Mesothelial cell of epicardium (in vitro differentiated cells): ENCODE data around the gene MRPL37. TPM values are rescaled to one million over a fixed set of nuclear protein-coding genes. Genes with fewer than 3 reads are reported as not detected.

Experiments used
- DNase-seq, 2 experiments: peaks; one replicate each; pipeline ENCODE4 v3.0.0; 2021; ENCODE audit warnings: low spot score in 2 of 2; ENCODE audit not compliant: unreplicated experiment in 2 of 2
- H3K27ac Mint-ChIP-seq: 2 replicates; pipeline ENCODE4 v1.8.0; 2021; ENCODE audit warnings: mixed read lengths
- H3K27me3 Mint-ChIP-seq: 2 replicates; pipeline ENCODE4 v1.8.0; 2021; ENCODE audit warnings: low read depth, mixed read lengths
- H3K36me3 Mint-ChIP-seq: 2 replicates; pipeline ENCODE4 v1.8.0; 2021; ENCODE audit warnings: mixed read lengths
- H3K4me1 Mint-ChIP-seq: 2 replicates; pipeline ENCODE4 v1.8.0; 2021; ENCODE audit warnings: mixed read lengths
- H3K4me3 Mint-ChIP-seq: 2 replicates; pipeline ENCODE4 v1.8.0; 2021; ENCODE audit warnings: mild to moderate bottlenecking, moderate library complexity, mixed read lengths
- H3K9me3 Mint-ChIP-seq: 2 replicates; pipeline ENCODE4 v1.8.0; 2021; ENCODE audit warnings: mixed read lengths
- total RNA-seq: library from RNA; stranded (reverse); gene quantifications from 3 replicates; pipeline ENCODE4 v1.2.1, GENCODE V29; 2021
- TF ChIP-seq, protein P1 (sequence below): fragments of 200-600 bp; sonication (generic); IDR thresholded peaks from one replicate; pipeline ENCODE4 v1.5.0; 2021; ENCODE audit warnings: antibody characterized with exemption; ENCODE audit not compliant: unreplicated experiment

MRPL37 gene
- total RNA-seq, 1 donor from 2014 or later: 56.9 TPM

DNA sequence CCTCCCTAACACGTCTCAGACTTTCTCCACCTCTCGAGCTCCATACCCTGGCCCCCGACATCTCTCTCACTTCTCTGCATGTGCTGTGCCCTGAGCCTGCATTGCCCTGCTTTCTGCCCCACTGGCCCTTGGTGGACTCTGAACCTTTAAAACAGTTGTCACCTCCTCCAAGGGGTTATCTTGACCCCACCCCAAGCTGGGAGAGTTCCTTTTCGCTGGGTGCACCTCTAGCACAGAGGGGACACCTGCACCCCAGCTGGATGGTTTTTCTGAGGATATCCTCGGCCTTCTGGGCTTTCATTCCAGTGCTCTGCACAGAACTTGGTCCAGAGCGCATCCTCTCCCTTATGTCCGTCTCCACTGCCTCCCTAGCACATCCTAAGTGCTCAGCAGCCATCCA is 43.0 kb upstream of the MRPL37 start:
- Mint-ChIP-seq H3K36me3 (no peaks in the 10 kb centered on the region), H3K4me1 (peaks cover 7% of the 10 kb centered on the region), H3K27me3 (peaks cover 2% of the 10 kb centered on the region), H3K9me3 (no peaks in the 10 kb centered on the region), H3K27ac (no peak overlapping the region), H3K4me3 (no peak overlapping the region)
- TF ChIP-seq, protein P1, sequence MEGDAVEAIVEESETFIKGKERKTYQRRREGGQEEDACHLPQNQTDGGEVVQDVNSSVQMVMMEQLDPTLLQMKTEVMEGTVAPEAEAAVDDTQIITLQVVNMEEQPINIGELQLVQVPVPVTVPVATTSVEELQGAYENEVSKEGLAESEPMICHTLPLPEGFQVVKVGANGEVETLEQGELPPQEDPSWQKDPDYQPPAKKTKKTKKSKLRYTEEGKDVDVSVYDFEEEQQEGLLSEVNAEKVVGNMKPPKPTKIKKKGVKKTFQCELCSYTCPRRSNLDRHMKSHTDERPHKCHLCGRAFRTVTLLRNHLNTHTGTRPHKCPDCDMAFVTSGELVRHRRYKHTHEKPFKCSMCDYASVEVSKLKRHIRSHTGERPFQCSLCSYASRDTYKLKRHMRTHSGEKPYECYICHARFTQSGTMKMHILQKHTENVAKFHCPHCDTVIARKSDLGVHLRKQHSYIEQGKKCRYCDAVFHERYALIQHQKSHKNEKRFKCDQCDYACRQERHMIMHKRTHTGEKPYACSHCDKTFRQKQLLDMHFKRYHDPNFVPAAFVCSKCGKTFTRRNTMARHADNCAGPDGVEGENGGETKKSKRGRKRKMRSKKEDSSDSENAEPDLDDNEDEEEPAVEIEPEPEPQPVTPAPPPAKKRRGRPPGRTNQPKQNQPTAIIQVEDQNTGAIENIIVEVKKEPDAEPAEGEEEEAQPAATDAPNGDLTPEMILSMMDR: no peak
- DNase-seq: no peak

GRCh38 chr1:54157401-54157800 is 42.6 kb upstream of the MRPL37 start:
- no peaks in the 10 kb centered on the region for H3K9me3 Mint-ChIP-seq
- no peak for DNase-seq
- H3K36me3 Mint-ChIP-seq: no peaks in the 10 kb centered on the region
- no peak overlapping the region for H3K4me3 Mint-ChIP-seq
- H3K27ac Mint-ChIP-seq: no peak overlapping the region
- H3K27me3 Mint-ChIP-seq: peaks cover 2% of the 10 kb centered on the region
- H3K4me1 Mint-ChIP-seq: peaks cover 7% of the 10 kb centered on the region
- TF ChIP-seq, protein P1: no peak

DNA sequence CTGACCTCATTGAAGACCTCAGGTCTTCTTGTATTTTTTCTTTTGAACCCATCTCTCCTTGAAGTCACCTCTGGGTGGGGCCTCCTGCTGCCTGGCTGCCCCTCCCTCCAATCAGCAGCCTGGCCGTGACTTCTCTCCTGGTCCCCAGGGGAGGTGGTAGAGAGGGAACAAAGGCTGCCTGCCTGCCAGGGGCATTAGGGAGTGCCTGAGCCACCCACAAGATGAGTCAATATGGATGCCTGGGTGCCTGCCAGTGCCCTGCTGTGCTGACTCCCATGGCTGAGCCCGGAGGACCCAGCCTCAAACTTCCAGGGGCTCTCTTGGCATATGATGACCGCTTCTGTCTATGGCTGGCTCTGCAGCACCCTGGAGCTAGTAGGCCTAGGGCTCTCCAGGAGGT is 41.9 kb upstream of the MRPL37 start:
- Mint-ChIP-seq H3K4me1 (peaks cover 7% of the 10 kb centered on the region), H3K27me3 (peaks cover 2% of the 10 kb centered on the region), H3K4me3 (no peak overlapping the region), H3K27ac (no peak overlapping the region), H3K9me3 (no peaks in the 10 kb centered on the region), H3K36me3 (no peaks in the 10 kb centered on the region)
- DNase-seq: no peak
- TF ChIP-seq, protein P1: no peak

- Mint-ChIP-seq H3K27me3 (no peaks in the 10 kb centered on the region), H3K9me3 (no peaks in the 10 kb centered on the region), H3K27ac (no peak overlapping the region), H3K4me1 (no peaks in the 10 kb centered on the region), H3K4me3 (no peak overlapping the region), H3K36me3 (no peaks in the 10 kb centered on the region)
- no peak for DNase-seq
- TF ChIP-seq, protein P1: no peak
Observed at GRCh38 chr1:54159733-54160316, 40.1 kb upstream of the MRPL37 start.

GRCh38 chr1:54160351-54160750 is 39.6 kb upstream of the MRPL37 start:
- H3K36me3 Mint-ChIP-seq: no peaks in the 10 kb centered on the region
- no peak overlapping the region for H3K27ac Mint-ChIP-seq
- H3K4me1 Mint-ChIP-seq: no peaks in the 10 kb centered on the region
- H3K27me3 Mint-ChIP-seq: no peaks in the 10 kb centered on the region
- H3K4me3 Mint-ChIP-seq: no peak overlapping the region
- H3K9me3 Mint-ChIP-seq: no peaks in the 10 kb centered on the region
- DNase-seq: no peak
- TF ChIP-seq, protein P1: no peak
